ENCODE measurements around the gene FKBP5. TPM values are rescaled to one million over a fixed set of nuclear protein-coding genes. Genes with fewer than 3 reads are reported as not detected.
"Not testable (repeated sequence)": the region's sequence is repeated elsewhere in the genome, so short reads cannot be mapped to it uniquely, and the experiment has no call there.

The FKBP5 gene
- total RNA-seq, 2 donors from 2014 or later = 83.1 to 193 TPM

DNA sequence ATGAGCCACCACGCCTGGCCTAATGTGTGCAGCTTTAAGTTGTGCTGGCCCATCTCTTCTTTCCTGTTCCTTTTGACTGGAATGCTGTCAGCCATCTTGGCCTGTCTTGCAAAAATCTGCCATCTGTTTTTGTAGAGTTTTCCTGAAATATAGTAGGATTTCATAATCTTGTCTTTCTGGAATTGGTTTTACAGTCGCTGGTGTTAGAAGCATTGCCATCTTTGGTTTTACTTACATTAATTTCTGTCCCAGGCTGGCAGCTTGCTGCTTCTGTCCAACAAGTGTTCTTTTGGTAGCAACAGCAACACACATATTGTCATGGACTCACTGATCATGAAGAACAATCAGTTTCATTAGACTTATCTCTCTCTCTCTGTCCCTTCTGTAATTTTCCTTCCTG is 146.9 kb downstream of the FKBP5 start:
- DNase-seq (ENCODE audit: low spot score) = no peak
- intact Hi-C loops (cut with DNase I) = no loop called here

DNA sequence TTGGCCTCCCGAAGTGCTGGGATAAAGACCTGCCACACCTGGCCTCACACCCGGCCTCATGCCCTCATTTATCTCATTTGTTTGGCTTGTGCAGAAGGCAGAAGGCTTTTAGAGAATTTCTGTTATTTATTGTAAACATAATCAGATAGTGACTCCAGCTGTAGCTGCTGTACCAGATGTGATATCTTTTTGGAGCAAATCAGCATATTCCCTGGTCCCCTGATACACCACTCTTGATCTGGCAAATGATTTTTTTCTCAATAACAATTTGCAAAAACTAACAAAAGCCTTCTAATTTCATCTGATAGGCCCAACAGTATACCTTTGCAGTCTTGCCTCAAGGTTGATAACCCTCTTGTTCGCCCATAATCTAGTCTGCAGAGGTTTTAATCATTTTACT is 149.5 kb downstream of the FKBP5 start:
- intact Hi-C loops (cut with DNase I) = loop anchor here in 1 of 2 donors (5.0 kb wide), 1 partner anchor 1973 kb away; no protein-coding TSS in a partner anchor
- no peak for DNase-seq (ENCODE audit: low spot score)

DNA sequence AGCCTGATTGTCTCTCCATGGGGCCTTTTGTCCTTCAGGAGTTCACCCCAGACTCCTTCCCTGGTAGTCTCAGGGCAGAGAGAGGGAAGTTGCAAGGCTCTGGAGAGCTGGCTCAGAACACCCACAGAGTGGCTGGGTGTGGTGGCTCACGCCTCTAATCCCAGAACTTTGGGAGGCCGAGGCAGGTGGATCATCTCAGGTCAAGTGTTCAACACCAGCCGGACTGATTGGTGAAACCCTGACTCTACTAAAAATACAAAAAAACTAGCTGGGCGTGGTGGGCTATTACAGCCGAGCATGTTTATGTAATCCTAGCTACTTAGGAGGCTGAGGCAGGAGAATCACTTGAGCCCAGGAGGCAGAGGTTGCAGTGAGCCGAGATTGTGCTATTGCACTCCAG is 152.9 kb downstream of the FKBP5 start:
- DNase-seq (ENCODE audit: low spot score) = not testable (repeated sequence)
- intact Hi-C loops (cut with DNase I) = loop anchor here in 1 of 2 donors (5.0 kb wide), 1 partner anchor 1976 kb away; no protein-coding TSS in a partner anchor

DNA sequence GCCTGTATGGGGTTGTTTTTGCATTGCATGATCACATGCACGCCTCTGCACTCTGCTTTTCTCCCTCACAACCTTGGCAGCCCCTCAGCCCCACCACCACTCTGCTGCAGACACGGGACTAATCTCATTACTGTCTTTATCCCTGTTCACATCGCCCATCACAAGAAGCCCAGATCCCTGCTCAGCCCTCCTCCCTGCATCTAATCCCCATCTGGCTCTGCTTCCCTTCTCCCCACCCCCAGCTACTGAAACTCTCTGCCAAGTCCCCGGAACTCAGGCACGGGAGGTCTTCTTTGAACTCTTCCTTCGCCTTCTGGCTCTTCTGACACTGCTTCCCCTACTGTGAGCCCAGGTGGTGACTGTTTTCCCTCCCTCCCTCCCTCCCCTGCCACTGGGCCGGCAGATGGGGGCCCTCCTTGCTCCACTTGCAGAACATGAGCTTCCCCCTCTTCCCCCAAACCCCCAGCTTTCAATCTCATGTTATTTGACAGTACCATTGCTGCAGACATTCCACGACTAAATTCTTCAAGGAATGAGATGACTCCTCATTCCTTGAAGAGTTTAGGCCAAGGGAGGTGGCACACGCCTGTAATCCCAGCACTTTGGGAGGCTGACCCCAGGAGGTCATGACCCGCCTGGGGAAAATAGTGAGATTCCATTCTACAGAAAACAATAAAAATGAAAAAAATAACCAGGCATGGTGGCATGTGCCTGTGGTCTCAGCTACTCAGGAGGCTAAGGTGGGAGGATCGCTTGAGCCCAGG is 154.1 kb downstream of the FKBP5 start:
- intact Hi-C loops (cut with DNase I) = loop anchor here in 1 of 2 donors (5.0 kb wide), 1 partner anchor 1978 kb away; no protein-coding TSS in a partner anchor
- DNase-seq (ENCODE audit: low spot score) = no peak

DNA sequence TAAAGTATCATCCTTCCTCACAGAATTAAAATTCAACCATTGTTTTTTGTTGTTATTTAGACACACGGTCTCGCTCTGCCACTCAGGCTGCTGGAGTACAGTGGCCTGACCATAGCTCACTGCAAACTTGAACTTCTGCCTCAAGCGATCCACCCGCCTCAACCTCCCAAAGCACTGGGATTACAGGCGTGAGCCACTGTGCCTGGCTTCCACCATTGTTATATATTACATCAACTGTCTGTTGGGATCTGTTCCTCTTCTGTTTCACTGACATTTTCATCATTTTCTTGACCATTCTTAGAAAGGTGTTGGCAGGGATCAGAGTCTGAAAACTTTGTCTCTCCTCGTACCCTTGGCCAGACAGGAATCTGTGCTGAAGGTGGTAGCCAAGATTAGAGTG is 154.7 kb downstream of the FKBP5 start:
- DNase-seq (ENCODE audit: low spot score) = no peak
- intact Hi-C loops (cut with DNase I) = no loop called here

DNA sequence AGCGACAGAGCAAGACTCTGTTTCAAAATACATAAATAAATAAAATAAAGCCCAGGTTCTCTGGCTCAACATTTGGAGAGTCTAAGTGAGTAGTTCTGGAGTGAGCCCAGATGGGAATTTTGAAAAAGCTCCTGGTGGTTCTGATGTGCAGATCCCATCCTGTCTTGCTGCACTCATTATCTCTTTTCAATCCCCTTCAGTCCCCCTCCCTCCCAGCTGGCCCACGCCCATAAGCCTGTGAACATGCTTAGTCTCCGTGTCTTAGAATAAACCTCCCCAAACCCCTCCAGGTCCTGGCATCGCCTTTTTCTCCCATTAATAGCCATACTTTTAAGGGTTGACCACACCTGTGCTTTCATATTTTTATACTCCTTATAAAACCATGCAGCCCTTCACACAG is 156.6 kb downstream of the FKBP5 start:
- intact Hi-C loops (cut with DNase I) = no loop called here

DNA sequence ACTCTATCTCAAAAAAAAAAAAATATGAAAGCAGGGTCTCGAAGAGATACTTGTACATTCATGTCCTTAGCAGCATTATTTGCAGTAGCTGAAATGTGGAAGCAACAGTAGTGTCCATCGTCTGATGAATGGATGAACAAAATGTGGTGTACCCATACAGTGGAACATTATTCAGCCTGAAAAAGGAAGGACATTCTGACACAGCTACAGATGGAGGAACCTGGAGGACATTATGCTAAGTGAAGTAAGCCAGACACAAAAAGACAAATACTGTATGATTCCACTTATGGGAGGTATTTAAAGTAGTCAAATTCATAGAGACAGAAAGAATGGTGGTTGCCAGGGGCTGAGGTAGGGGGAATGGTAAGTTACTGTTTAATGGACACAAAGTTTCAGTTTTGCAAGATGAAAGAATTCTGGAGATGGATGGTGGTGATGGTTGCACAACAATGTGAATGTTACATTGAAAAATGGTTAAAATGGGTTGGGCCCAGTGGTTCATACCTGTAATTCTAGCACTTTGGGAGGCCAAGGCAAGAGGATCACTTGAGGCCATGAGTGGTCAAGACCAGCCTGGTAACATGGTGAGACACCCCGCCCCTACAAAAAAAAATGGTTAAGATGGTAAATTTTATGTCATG is 164.2 kb downstream of the FKBP5 start:
- intact Hi-C loops (cut with DNase I) = loop anchor here (5.0 kb wide), 2 partner anchors 58 to 213 kb away; partner anchors contain the start of gene ARMC12 (in 2 of the 2)
- DNase-seq (ENCODE audit: low spot score) = no peak

More for the DNA sequence above, 156.6 kb downstream of the FKBP5 start:
- no peak for DNase-seq (ENCODE audit: low spot score)

Small RNA genes lying within 50 kb of the gene (microRNA-seq; reads per million reads assigned to microRNA genes)
- 0.26 to 0.97 reads per million in 2 donors for gene MIR5690 (ENCODE audit: borderline microRNAs expressed in 2 of 2)

Other genes starting within 250 kb of the FKBP5 start
- gene FANCE, start 236.6 kb downstream of the FKBP5 start, total RNA-seq = 1 to 10 TPM; 2.5 to 4.0 TPM
- 1,000 to 10,000 TPM in 1 of 2 donors, 100 to 1,000 TPM in 1; 816 to 1,010 TPM for gene RPL10A, start 220.5 kb downstream of the FKBP5 start, total RNA-seq
- gene TEAD3, start 191.8 kb downstream of the FKBP5 start, total RNA-seq = 10 to 100 TPM; 69.8 to 73.8 TPM
- not detected for gene TULP1, start 176.0 kb downstream of the FKBP5 start, total RNA-seq
- 1 to 10 TPM in 1 of 2 donors, under 1 TPM in 1; 0.57 to 1.1 TPM for gene ARMC12, start 48.1 kb upstream of the FKBP5 start, total RNA-seq
- not detected for gene CLPSL2, start 87.7 kb upstream of the FKBP5 start, total RNA-seq
- not detected for gene CLPSL1, start 92.1 kb upstream of the FKBP5 start, total RNA-seq
- 1 to 10 TPM in 1 of 2 donors, not detected in 1; 2.2 TPM for gene CLPS, start 108.4 kb upstream of the FKBP5 start, total RNA-seq
- gene LHFPL5, start 116.4 kb upstream of the FKBP5 start, total RNA-seq = not detected
- 10 to 100 TPM; 29.0 to 30.7 TPM for gene SRPK1, start 232.2 kb upstream of the FKBP5 start, total RNA-seq